AG10803 (cell line): ENCODE data around the gene KCNH4.

Experiments
- DNase-seq: peaks from one replicate; pipeline ENCODE4 v3.0.0; 2010; ENCODE audit warnings: low read depth
- H3K4me3 ChIP-seq: 2 replicates; pipeline ENCODE4 v1.5.1; 2011; ENCODE audit warnings: mild to moderate bottlenecking, low read length, control low read depth
- TF ChIP-seq, protein P1 (sequence below): conservative IDR thresholded peaks from 2 replicates; pipeline ENCODE4 v1.5.1; 2011; ENCODE audit warnings: mild to moderate bottlenecking, low read length, control low read depth, inconsistent platforms

KCNH4 gene

DNA sequence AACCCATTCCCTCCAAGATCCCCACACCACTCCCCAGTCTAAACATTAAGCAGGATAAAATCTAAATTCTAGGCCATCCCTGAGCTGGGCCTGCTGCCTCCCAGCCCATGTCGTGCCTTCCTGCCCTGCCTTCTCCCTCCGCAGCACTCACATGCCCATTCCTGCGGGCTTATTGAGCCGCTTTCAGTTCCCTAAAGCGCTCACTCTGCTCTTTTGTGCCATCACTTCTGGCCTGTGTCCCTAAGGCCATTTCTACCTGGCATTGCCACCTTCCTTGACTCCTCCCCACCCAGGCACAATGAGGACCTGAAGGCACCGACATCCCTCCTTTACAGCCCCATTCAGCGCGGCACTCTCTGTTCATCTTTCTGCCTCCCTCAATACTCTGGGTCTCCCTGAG is 13.1 kb downstream of the KCNH4 start:
- TF ChIP-seq, protein P1, sequence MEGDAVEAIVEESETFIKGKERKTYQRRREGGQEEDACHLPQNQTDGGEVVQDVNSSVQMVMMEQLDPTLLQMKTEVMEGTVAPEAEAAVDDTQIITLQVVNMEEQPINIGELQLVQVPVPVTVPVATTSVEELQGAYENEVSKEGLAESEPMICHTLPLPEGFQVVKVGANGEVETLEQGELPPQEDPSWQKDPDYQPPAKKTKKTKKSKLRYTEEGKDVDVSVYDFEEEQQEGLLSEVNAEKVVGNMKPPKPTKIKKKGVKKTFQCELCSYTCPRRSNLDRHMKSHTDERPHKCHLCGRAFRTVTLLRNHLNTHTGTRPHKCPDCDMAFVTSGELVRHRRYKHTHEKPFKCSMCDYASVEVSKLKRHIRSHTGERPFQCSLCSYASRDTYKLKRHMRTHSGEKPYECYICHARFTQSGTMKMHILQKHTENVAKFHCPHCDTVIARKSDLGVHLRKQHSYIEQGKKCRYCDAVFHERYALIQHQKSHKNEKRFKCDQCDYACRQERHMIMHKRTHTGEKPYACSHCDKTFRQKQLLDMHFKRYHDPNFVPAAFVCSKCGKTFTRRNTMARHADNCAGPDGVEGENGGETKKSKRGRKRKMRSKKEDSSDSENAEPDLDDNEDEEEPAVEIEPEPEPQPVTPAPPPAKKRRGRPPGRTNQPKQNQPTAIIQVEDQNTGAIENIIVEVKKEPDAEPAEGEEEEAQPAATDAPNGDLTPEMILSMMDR: no peak
- no peak for DNase-seq
- no peak overlapping the region for H3K4me3 ChIP-seq

DNA sequence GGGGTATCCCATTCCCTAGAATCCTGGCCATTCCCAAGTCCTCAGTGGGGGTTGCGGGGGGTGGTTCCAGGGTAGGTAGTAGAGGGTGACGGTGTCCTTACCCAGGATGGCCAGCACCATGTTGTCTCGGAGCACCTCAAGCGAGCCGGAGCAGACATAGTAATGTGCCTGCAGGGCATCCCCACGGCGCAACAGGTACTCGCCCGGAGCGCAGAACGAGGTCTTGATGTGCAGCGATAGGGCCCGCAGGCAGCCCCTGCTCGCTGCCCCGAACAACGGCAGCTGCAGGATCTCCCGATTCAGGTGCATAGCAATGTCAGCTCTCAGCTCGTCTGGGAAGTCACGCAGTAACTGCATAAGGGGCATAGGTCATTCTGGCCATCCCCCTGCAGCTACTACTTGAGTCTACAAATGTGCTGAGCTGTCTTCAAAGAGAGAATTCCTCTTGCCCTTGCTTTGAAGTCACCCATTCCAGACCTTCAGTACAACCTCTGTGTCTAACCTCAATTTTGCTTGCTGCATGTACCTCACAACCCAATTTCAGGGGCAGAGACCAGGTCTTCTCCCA is 14.7 kb downstream of the KCNH4 start:
- no peak overlapping the region for H3K4me3 ChIP-seq
- TF ChIP-seq, protein P1: no peak
- DNase-seq: no peak

DNA sequence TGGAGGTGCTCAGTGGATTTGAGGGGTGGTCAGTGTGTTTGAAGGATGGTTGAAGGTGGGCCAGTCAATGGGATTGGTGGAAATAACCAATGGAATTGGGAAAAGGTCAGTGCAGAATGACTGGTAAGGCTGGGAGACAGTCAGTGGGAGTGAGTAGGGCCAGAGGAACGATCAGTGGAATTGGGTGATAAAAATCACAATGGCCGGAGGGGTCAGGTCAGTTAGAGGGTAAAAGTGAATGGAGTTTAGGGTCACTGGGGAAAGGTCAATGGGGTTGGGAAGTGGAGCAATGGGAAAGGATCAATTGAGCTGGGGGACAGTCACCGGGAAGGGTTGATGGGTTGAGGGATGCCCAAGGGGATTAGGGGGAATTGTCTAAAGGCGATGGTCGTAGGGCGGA is 15.2 kb downstream of the KCNH4 start:
- no peak overlapping the region for H3K4me3 ChIP-seq
- DNase-seq: no peak
- TF ChIP-seq, protein P1: no peak

DNA sequence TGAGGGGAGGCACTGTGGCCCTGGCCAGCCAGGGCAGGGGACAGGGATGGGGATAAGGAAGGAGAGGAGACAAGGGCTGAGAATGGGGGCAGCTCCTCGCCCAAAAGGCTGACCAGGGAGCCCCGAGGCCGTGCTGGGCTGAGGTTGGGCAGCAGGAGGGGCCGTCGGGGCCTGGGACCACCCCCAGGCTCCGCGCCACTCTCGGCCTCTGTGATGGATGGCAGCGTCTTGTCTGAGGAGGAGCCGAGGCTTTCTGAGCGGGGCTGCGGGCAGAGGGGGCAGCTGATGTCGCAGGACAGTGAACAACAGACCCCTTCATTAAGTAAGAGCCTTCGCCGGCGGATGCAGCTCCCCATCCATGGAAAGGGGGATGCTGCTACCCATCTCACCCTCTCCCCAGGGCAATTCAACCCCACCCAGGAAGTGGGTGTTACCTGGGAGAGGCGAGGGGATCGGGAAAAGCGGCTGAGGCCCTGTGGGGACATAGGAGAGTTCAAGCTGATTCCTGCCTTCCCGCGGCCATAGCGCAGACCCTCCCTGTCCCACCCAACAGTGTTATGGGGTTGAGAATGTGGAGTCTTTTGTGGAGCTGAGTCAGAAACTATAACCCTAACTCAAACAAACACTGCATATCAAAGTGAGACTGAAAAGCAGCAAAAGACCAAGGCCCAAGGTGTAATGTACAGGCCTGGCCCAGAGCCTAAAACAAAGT is 17.1 kb downstream of the KCNH4 start:
- no peak overlapping the region for H3K4me3 ChIP-seq
- TF ChIP-seq, protein P1: no peak
- no peak for DNase-seq

DNA sequence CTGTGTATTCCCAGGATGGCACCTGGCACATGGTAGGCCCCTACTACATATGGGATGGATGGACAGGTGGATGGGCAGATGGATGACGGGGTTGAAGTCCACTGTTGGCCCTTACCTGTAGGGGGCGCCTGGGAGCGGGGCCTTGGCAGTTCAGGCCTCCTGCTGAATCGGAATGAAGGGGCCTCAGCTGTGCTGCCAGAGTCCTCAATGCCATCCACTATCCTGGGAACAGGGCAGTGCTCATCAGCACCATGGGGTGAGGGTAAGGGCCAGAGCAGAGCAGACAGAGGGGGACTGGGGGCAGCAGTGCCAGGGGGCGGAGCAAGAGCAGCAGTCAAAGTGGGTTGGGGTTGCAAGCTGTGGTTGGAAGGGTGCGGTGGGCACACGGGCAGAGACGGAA is 17.8 kb downstream of the KCNH4 start:
- no peak for DNase-seq
- H3K4me3 ChIP-seq: no peak overlapping the region
- TF ChIP-seq, protein P1: 0 out of 2 replicates have a peak, but pooled peaks have one; percentile 17

DNA sequence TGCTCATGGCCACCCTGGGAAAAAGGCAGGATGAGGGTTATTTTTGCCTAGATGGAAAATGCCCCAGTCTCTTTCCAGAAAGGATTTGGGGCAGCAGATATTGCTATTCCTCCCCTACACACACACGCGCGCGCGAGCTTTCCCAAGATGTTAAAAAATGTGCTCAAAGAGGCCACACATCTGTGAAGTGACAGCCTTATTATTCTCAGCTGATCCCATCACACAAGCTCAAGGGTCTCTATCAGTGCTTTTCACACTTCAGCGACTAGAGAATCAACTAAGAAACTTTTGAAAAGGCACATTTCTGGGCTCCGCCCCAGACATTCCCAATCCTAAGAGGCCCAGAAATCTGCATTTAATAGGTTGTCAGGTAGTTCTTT is 20.4 kb downstream of the KCNH4 start:
- no peak for DNase-seq
- no peak overlapping the region for H3K4me3 ChIP-seq
- TF ChIP-seq, protein P1: no peak

DNA sequence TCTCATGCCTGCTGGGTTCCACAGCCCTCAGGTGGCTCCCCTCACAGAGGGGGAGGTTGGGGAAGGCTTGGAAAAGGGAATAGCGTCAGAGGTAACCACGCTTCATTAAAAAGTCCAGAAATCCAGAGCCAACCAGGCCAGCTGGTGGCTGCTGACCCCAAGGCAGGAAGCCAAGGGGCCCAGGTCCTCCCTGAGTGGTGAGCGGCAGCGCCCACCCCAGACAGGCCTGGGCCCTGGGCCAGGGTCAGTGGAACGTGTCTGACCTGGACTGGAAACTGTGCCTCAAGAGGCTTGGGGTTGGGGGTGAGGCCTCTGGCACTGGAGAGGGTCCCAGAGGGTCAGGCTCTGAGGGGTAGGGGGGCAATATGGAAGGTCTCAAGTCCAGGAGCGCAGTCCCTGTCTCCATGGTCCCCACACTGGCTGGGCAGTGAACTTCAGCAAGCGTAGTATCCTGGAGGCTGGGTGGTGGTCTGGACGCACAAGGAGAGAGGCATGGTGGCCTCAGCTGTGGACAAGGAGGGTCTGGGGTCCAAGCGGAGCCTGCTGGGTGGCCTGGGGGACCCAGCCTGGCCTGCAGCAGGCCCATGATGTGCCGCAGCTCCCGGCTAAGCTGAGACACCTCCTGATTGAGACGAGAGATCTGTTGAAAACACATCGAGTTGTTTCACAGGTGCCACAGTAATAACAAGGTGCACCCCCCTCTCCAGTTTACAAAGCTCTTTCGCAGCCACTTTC is 21.0 kb downstream of the KCNH4 start:
- no peak overlapping the region for H3K4me3 ChIP-seq
- TF ChIP-seq, protein P1: no peak
- DNase-seq: no peak
